CD4-positive, alpha-beta T cell treated with Interleukin-4 for 4 hours (primary cell): ENCODE results near the gene XYLT1.

Source experiments
- DNase-seq: peaks from one replicate; pipeline ENCODE4 v3.0.0-alpha.2; 2020

XYLT1 gene

DNA sequence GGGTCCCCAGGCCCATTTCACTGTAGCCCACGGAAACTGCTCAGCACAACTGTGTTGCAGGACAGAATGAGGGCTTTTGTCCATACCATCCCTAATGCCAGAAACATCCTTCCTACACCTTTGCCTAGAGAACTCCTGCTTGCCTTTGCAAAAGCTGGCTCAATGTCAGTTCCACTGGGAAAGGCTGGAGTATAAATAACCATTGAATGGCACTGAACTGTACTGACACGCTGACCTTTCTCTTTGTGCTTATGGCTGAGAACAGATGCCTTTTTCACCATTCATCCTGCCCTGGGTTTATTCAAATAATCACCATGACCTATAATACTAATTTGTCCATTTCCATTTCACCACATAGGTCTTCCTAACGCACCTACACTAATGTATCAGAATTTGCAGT is 300.3 kb downstream of the XYLT1 start:
- DNase-seq, result no peak

DNA sequence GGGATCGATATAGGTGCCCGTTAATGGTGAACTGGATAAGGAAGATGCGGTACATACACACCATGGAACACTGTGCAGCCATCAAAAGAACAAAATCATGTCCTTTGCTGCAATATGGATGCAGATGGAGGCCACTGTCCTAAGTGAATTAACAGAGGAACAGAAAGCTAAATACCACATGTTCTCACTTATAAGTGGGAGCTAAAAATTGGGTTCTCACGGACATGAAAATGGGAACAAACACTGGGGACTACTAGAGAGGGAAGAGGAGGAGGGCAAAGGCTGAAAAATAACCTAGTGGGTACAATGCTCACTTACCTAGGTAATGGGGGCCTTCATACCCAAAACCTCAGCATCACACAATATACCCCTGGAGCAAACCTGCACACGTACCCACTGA is 302.6 kb downstream of the XYLT1 start:
- DNase-seq, result no peak

DNA sequence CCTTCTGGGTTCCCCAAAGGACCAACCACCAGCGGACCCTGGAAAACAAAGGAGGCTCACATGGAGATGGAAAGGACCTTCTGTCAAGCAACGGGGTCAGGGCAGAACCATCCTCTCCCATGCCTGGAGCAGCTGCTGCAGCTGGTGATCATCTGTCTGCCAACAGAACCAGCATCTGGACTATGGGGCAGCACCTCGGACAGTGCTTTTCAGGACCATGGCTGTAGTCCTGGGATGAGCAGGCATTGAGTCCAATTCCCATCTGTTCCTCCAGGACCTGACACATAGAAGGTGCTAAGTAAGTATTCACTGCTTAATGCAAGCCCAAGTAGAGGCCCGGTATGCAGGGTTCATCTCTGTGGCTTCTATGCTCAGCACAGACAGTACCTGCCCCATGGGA is 304.7 kb downstream of the XYLT1 start:
- DNase-seq, result no peak

DNA sequence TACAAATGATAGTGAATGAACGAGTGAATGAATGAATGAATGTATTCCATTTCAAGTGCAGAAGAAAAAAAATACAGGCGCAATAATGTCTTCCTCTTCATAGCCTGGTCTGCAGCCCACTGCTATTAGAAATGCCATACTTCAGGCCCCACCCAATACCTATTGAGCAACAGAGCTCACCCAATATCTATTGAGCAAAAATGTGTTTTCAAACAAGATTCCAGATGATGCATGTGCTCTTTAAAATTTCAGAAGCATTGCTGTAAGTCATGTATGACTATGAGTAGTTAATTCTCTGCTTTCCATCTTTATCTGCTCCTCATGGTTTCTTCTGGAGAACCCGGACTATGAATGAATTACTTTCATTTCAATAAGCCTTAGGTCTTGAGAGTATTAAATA is 308.2 kb downstream of the XYLT1 start:
- DNase-seq, result no peak

DNA sequence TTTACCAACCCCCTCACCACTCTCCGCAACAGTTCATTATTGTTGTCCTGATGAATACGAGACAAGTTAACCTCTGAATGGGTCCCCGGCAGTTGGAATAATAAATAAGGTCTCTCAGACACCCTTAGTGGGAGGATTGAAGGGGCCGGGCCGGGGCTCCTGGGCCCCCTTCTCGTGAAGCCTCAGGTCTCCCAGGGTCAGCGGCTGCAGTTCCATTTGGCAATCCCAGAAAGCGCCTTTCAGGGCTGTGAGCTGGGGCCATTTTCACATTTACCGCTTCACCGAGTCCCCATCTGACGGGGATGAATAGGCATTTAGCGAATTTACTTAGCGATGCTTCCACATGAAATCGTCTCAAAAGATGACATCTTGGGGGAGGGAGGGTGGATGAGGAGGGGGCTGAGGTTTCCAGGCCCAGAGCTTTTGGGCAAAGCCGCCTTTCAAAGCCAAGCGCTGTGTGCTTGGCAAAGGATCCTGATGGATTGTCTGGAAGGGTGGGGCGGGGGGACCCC is 309.8 kb downstream of the XYLT1 start:
- no peak for DNase-seq

DNA sequence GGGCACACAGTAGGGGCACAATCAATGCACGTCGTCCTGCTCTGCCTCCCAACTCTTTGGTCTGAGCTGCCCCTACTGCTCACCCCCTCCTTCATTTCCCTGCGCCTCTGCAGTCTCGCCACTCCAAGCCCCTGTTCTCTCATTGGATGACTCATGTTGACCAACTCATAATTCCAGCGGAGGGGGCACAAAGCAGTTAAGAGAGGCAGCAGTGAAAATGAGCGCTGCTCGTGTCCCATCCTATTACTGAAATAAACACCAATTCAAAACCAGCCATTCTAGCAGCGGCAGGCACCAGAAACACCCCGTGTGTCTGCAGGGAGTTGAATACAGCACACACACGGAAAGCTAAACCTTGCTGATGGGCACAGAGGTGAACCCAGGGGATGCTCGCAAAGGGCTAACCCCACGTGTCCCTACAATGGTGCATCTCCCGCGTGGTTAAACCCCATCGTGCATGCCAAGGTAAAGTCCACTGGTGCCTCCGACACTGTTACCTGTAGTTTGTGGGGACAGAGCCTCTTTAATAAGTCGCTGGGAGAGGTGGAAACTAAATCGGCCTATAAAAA is 310.4 kb downstream of the XYLT1 start:
- DNase-seq, result no peak

DNA sequence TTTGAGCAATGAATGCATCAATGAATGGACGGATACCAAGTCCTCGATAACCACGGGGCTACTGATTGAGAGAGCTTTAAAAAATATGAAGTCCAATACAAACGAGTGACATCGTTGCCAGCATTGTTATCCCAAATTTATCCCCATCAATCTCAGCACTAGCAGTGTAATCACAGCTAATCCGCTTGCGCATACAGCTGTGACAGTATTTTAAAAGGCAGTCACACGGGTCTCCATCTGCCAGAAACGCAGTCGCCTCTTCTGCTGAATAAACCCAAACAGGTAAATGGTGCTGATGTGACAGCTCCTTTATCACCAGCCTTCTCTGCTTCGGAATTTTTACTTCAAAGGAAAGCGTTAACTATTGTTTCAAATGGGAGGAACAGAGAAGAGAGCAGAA is 311.1 kb downstream of the XYLT1 start:
- no peak for DNase-seq

DNA sequence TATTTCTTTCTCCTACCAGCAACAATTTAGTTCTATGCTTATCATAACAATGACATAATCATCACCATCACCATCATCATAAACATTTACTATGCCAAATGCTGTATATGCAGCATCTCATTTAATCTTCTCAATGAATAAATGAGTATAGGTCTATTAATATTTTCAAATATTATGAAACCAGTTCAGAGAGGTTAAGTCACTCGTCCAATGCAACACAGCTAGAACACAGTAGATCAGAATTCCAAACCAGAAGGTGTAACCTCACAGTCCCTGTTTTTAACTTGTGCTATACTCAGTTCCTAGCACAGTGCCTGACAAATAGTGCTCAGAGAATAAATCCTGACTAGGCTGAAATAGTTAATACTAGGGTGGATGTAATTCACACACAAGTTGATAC is 314.8 kb downstream of the XYLT1 start:
- DNase-seq, result no peak

DNA sequence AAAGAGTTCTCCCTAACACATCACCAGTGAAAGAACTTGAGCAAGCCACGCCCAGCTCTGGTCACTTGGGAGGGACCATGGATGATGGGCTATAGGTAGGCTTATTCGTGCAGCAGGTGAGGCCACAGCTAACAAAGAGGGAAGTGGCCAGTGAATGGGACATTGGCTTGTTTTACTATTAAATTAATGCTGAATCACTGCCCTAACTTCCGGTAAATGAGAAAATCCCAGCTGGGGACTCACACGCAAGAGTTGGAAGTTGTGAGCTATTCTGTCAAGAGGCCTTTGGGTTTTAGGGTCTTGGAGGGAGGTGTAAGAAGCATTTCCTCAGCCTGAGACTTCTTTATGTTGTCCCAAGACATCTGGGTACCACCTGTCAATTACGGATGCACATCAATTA is 315.3 kb downstream of the XYLT1 start:
- no peak for DNase-seq

DNA sequence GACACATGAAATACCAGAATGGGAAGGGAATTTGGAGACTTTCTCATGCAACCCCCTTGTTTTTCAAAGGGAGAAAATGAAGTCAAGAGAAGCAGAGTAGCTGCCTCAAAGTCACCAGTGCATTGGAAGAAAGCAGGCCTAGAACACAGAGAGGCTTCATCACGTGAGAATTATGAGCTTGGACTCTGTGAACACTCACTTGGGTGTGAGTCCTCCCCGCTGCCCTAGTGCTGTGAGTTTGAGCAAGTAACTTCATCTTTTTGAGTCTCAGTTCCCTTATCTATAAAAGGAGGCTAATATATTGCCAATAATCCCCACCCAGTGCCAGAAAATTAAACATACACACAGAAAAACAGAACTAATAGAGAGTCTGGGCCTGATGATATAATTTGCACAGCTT is 315.8 kb downstream of the XYLT1 start:
- no peak for DNase-seq

DNA sequence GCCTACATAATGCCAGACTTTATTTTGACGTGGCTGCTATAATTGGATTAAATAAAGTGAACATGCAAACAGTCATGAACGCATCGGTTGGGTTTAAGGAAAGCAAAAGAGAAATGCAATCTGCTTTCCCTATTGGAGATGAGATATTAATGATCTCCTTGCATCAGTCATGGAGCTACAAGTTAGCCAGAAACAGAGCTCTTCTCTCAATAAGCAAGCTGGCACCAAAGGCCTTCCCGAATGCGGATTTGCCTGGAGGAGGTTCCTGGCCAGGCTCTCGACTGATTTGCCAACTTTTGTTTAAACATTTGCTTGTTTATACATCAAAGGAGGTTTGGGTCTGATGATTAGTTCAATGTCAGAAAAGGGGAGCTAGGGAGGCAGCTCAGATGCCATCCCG is 318.4 kb downstream of the XYLT1 start:
- DNase-seq, result no peak

DNA sequence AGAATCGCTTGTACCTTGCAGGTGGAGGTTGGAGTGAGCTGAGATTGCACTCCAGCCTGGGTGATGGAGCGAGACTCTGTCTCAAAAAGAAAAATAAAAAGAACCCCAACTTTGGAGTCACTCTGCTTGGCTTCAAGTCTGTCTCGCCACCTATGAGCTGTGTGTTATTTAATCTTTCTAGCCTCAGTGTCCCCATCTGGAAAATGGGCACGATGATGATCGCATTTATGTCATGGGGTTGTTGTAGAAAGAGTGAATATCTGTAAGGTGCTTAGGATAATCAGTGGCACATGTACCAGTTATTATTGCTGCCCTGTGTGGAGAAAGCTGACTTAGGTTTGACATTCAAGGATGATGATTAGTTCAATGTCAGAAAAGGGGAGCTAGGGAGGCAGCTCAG is 319.4 kb downstream of the XYLT1 start:
- DNase-seq, result no peak

DNA sequence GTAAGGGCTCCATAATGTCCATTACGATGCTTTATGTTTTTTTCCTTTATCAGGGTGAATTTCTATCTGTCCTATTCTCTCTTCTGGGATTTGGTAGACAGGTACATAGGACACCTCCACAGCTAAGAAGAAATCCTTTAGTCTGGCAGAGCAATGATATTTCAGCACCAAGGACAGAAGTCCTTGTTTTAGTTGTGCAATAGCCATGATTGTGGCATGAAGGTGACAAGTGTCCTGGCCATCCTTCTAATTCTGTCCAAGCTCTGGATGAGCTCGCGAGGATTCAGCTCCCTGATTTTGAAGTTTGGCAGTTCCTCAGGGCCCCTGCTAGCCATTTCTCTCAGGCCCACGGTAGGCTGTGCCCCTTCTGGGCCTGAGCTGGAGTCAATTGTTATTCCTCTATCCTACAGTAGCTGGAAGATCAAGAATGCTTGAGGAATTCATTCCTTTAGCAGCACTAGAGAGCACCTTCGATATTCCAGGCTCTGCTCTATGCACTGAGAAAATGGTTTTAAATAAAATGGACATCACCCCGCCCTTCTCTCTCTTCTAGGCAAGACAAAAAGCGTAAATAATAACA is 320.8 kb downstream of the XYLT1 start:
- no peak for DNase-seq

DNA sequence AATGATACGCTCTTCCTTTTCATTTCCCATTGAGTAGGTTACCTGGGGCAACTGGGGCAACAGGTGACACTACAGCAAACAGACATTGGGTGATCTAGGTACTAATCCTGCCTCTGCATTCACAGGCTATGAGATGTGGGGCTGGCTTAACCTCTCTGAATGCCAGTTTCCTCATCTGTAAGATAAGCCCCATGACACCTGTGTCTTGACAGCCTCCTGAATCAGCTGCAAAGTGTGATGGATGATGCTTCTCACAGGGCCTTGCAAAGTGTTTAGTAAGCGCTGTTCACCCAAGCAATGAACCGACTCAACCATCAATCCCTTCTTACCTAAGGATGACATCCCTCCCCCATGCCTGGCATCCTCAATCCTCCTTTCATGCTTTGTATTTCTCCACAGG is 322.8 kb downstream of the XYLT1 start:
- no peak for DNase-seq

DNA sequence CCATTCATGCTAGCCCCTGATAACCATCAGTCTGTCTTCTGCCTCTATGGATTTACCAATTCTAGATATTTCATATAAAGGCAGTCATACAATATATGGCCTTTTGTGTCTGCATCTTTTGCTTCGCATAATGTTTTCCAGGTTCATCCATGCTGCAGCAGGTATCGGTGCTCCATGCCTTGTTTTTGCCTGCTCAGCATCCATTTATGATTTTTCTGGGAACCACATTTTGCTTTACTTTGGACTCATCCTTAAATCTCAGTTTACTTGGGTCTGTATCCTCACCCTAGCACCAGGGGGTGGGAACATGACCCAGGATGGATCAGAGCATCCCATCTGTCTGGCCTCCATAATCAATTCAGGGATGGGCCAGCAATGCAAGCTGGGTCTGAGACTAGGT is 325.7 kb downstream of the XYLT1 start:
- DNase-seq, result no peak

DNA sequence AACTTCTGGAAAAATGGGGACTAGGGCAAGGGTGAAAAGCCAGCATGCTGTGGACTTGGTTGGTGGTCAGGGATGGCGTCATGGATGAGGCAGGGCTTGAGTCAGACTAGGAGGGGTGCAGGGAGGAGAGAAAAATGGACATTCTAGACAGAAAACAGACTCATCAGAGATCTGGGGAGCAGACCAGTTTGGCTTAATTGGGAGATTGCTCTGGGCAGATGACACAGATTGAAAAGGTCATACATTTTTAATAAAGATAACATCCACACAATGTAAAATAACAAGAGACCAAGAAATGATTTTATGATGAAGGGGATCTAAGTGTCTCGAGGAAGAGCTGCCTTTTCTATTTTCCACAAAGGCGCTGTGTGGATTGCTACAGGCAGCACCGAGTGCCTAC is 326.3 kb downstream of the XYLT1 start:
- no peak for DNase-seq

DNA sequence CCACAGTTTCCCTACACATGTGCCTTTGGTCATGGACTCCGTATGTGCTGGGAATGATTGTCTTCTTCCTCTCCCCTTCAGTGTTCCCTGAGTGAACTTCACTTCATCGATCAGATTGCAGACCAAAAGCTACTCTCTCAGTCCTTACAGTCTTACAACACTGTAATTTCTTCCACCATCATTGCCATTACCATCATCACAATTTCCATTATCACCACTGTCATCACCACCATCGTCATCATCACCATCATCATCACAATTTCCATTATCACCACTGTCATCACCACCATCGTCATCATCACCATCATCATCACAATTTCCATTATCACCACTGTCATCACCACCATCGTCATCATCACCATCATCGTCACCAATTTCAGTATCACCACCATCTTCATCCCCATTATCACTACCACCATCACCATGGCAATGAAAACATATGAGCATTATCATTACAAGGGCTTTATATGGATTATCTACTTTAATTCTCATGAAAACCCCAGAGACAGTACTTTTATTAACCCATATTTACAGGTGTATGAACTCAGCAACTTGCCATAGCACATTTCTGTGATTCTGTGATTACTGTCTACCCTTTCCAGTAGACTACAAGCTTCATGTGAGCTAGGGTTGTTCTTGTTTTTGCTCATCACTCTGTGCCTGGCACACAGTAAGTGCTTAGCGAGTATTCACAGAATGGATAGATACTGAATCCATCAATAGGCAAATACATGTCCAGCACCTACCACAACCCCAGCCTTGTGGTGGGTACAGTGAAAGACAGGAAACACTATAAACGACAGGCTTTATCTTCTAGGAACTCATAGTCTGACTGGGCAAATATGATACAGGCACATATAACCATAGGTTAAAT is 327.0 kb downstream of the XYLT1 start:
- DNase-seq, result no peak

DNA sequence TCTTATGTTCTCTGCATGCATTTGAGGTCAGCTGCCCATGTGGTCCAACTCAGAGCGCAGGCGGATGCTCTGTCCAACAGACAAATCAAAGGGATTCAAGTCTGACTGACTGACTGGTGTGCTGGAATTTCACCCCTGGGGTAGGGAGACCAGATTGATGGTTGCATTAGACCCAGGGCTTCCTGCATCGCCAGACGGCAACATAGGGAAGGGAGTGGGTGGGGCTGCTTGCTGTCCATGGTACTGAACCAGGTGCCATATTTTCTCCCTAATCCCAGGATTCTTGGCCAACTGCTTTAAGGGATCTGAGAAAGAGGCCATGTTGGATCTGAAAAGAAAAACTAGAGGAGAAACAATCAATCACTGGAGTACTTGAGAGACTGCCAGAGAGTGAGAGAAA is 332.0 kb downstream of the XYLT1 start:
- DNase-seq, result no peak

DNA sequence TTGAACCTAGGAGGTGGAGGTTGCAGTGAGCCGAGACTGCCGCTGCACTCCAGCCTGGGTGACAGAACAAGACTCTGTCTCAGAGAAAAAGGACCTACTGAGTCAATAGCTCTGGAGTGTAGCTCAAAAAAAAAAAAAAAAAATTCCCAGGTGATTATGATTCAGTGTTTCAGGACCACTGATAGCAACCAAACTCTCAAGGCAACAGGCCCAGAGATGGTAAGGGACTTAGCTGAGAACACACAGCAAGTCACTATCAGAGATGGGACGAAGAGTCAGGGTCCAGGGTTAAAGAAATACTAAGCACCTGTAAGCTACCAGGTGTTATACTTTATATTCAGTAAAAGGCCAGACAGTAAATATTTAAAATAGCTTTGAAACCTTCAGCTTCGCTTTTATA is 335.3 kb downstream of the XYLT1 start:
- no peak for DNase-seq

DNA sequence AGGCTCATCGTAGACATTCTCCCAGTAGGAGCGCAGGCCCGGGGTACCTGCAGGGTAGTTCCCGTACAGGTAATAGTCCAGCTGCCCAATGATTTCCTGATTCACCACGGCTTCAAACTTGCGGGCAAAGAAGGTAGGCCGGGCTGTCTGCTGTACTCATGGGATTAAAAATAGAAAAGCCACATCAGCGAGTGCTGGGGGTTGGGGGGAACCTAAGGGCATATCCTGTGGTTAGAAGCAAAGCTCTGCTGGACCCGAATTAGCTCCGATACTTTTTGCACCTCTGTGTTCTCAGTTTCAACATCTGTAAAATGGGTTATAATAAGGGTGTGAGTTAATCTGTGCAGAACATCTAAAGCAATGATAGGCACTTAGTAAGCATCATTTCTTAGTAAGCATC is 336.2 kb downstream of the XYLT1 start:
- DNase-seq, result no peak

DNA sequence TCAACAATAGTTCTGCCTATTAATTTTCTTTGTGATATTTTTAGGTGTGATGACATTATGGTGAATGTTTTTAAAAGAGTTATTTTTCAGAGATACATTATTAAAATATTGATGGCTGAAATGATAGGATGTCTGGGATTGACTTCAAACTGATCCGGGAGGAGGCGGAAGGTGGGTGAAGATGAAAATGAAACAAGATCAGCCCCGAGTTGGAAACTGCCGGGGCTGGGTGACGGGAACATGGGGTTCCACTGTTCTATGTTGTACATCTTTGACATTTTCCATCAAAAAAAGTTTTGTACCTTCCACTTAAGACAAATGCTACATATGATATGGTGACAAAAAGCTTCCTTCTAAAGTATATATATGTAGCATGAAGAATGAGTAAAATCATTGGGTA is 336.9 kb downstream of the XYLT1 start:
- DNase-seq, result no peak

DNA sequence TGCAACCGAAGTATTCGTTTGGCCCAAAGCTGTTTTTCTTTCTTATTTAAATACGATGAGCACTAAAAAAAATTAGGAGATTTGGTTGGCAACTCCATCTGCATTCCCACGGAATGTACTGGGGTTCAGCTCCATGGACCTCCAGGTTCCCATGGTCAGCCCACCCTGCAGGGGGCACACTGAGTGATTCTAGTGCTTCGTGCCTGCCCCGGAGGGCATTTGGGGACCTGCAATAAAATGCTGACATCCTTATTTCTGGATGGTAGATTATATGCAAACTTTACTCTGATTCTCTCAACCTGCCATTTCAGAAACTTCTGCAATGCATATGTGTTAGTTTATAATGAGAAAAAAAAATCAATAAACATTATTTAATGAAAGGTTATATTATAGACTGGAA is 339.4 kb downstream of the XYLT1 start:
- no peak for DNase-seq

DNA sequence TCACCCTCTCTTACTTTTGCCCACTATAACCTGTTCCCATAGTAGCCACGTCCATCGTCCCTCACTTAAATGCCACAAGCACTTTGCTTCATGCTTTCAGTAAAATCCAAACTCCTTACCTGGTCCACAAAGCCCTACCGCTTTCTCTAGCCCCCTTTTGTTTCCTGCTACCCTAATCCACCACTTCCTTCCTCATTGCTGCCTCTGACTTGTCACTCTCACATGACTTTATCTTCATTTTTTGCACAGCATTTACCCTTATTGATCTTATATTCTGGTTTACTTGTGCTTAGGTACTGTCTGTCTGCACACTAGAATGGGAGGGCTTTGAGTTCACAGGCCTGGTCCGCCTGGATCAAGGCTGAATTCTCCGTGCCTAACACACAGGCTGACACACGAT is 340.0 kb downstream of the XYLT1 start:
- DNase-seq, result no peak

DNA sequence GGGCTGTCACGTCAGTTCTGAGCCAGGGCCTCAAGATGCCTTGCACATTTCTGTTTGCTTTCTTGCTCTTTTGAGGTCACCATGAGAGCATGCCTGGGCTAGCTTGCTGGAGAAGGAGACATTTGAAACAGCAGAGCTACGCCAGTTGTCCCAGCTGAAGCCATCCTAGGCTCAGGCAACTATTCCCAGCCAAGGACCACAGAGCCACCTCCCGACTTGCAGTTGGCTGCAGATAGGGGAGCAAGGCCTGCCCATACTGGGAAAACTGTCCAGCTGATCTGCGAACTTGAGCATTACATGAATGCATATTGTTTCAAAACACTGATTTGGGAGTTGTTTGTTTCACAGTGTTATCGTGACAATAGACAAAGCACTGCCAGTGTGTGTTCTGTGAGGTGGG is 340.8 kb downstream of the XYLT1 start:
- no peak for DNase-seq
